Upper lobe of left lung (tissue), 4 donors: ENCODE measurements around the gene BARX1.

Experiments used
- POLR2A ChIP-seq, 4 donors: fragments of 450-650 bp; IDR thresholded peaks; one replicate each; pipeline ENCODE4 v1.5.1; 2016 to 2017; ENCODE audit warnings: antibody characterized with exemption in 4 of 4, mild to moderate bottlenecking in 2 of 4
- POLR2AphosphoS5 ChIP-seq, 2 donors: sonication (generic); formaldehyde crosslinking; IDR thresholded peaks; one replicate each; pipeline ENCODE4 v1.5.1; 2017; ENCODE audit warnings: antibody characterized with exemption in 2 of 2
- TF ChIP-seq, protein P1 (sequence below), 6 experiments: fragments of 450-650 bp in 4 of 6; fragments of 200-600 bp in 2 of 6; sonication (generic) in 2 of 6; IDR thresholded peaks; one replicate each; pipeline ENCODE4 v1.5.1; 2016 to 2019; ENCODE audit warnings: antibody characterized with exemption in 6 of 6

GRCh38 chr9:93963969-93964368, 8.8 kb upstream of the BARX1 start:
- TF ChIP-seq, protein P1, sequence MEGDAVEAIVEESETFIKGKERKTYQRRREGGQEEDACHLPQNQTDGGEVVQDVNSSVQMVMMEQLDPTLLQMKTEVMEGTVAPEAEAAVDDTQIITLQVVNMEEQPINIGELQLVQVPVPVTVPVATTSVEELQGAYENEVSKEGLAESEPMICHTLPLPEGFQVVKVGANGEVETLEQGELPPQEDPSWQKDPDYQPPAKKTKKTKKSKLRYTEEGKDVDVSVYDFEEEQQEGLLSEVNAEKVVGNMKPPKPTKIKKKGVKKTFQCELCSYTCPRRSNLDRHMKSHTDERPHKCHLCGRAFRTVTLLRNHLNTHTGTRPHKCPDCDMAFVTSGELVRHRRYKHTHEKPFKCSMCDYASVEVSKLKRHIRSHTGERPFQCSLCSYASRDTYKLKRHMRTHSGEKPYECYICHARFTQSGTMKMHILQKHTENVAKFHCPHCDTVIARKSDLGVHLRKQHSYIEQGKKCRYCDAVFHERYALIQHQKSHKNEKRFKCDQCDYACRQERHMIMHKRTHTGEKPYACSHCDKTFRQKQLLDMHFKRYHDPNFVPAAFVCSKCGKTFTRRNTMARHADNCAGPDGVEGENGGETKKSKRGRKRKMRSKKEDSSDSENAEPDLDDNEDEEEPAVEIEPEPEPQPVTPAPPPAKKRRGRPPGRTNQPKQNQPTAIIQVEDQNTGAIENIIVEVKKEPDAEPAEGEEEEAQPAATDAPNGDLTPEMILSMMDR (IDR thresholded peaks at IDR 0.05): no peak
- TF ChIP-seq POLR2AphosphoS5 (IDR thresholded peaks at IDR 0.05): no peak
- TF ChIP-seq POLR2A (IDR thresholded peaks at IDR 0.05): no peak
